A549 (cell line): Measurements from ENCODE around the gene PSG7. TPM values are rescaled to one million over a fixed set of nuclear protein-coding genes. Genes with fewer than 3 reads are reported as not detected.
A peak's percentile ranks its signal among the peaks of the same experiment; 100 is the strongest.
"Not testable (repeated sequence)": the region's sequence is repeated elsewhere in the genome, so short reads cannot be mapped to it uniquely, and the experiment has no call there.

ENCODE experiments used
- ATAC-seq, 2 experiments: fragments of 200-7000 bp in 1 of 2; fragments of >200 bp in 1 of 2; cut with Nextera tagmentation in 1 of 2; cut with Tn5 transposase in 1 of 2; 3 replicates each; pipeline versions ENCODE4 v1.8.0 to v1.9.1; 2018 to 2020; ENCODE audit warnings: mild to moderate bottlenecking in 1 of 2, moderate library complexity in 1 of 2
- CTCF ChIA-PET: fragments of 300-600 bp; sonication (Branson Sonifier 250); formaldehyde crosslinking; extraction: SDS; loops from one replicate; lab custom pipeline; 2021; ENCODE audit warnings: antibody characterized with exemption, inconsistent platforms; lab: Yijun Ruan, JAX
- POLR2A ChIA-PET: fragments of 350-600 bp; formaldehyde crosslinking; extraction: SDS; loops from one replicate; lab custom pipeline; 2021; ENCODE audit warnings: antibody characterized with exemption, inconsistent platforms; lab: Yijun Ruan, JAX
- DNase-seq, 2 experiments: peaks; one replicate each; pipeline versions ENCODE4 v3.0.0 to v3.0.0-alpha.2; 2011 to 2016; ENCODE audit warnings: low read depth in 1 of 2, low spot score in 1 of 2
- FAIRE-seq: peaks from 2 replicates; lab custom pipeline; 2011; peaks lifted over from hg19 to GRCh38; lab: Jason Lieb, UNC
- H3K27ac ChIP-seq, 2 experiments: fragments of >200 bp; sonication (Bioruptor Twin); formaldehyde crosslinking; 3 replicates each; pipeline ENCODE4 v1.5.1; 2016 to 2017
- H3K4me1 ChIP-seq: fragments of >200 bp; sonication (Bioruptor Twin); formaldehyde crosslinking; 3 replicates; pipeline ENCODE4 v1.6.1; 2016
- H3K4me2 ChIP-seq: fragments of >200 bp; sonication (Bioruptor Twin); formaldehyde crosslinking; 3 replicates; pipeline ENCODE4 v1.6.1; 2016
- H3K4me3 ChIP-seq: fragments of >200 bp; sonication (Bioruptor Twin); formaldehyde crosslinking; 3 replicates; pipeline ENCODE4 v1.5.1; 2016
- H3K9me3 ChIP-seq: fragments of >200 bp; sonication (Bioruptor Twin); formaldehyde crosslinking; 3 replicates; pipeline ENCODE4 v1.6.1; 2016
- JUNB ChIP-seq: fragments of >200 bp; sonication (Bioruptor Twin); formaldehyde crosslinking; IDR thresholded peaks from 2 replicates; pipeline ENCODE4 v1.6.1; 2016
- ZNF302 ChIP-seq: fragments of 250-450 bp; sonication (Bioruptor Pico); IDR thresholded peaks from 2 replicates; pipeline ENCODE4 v1.9.0; 2021; ENCODE audit warnings: inconsistent platforms, mild to moderate bottlenecking, moderate library complexity
- WGBS: methylation state at CpG from one replicate; pipeline ENCODE4 v1.1.6; 2017; ENCODE audit errors: missing lambda C conversion rate; 5-methylcytosine and 5-hydroxymethylcytosine counted together
- polyA plus RNA-seq, 4 experiments: library from polyadenylated mRNA; depleted of rRNA in 3 of 4; stranded (reverse); fragments of >200 nt; fragmentation: RNase III in 1 of 4; extraction: RNeasy Plus Mini Kit Qiagen cat#74134 plus additional on column Dnase treatment in 1 of 4; gene quantifications; 2 replicates in 3 of 4; 3 replicates in 1 of 4; pipeline ENCODE4 v1.2.3, GENCODE V29; 2011 to 2017

PSG7 gene
- polyA plus RNA-seq, 2 of the 4 experiments (the other 2 are of a cell fraction): not detected

GRCh38 chr19:42916931-42917330 is 20.1 kb downstream of the PSG7 start:
- H3K4me2 ChIP-seq, H3K4me3 ChIP-seq, POLR2A ChIA-PET, H3K9me3 ChIP-seq, DNase-seq, ATAC-seq, H3K27ac ChIP-seq, FAIRE-seq, H3K4me1 ChIP-seq, CTCF ChIA-PET: not testable (repeated sequence)
- WGBS: 68% methylated on average over 1 of the region's 1 CpG

- WGBS: 86% methylated on average over 5 of the region's 5 CpGs
- ATAC-seq, H3K4me3 ChIP-seq, FAIRE-seq, DNase-seq, H3K4me2 ChIP-seq, H3K27ac ChIP-seq, H3K9me3 ChIP-seq, H3K4me1 ChIP-seq, POLR2A ChIA-PET: not testable (repeated sequence)
- CTCF ChIA-PET: interaction anchor here (1.5 kb wide), 1 partner anchor 10 kb away, joined by 4 read pairs; no protein-coding TSS in a partner anchor
These were observed 23.5 kb downstream of the PSG7 start for GRCh38 chr19:42913516-42913915.

- H3K27ac ChIP-seq, H3K9me3 ChIP-seq, H3K4me2 ChIP-seq, FAIRE-seq, ATAC-seq, H3K4me1 ChIP-seq, DNase-seq, POLR2A ChIA-PET, H3K4me3 ChIP-seq: not testable (repeated sequence)
- 87% methylated on average over 4 of the region's 4 CpGs for whole genome bisulfite sequencing
- CTCF ChIA-PET: interaction anchor here (1.5 kb wide), 1 partner anchor 10 kb away, joined by 4 read pairs; no protein-coding TSS in a partner anchor
These were observed 24.1 kb downstream of the PSG7 start for GRCh38 chr19:42912941-42913340.

DNA sequence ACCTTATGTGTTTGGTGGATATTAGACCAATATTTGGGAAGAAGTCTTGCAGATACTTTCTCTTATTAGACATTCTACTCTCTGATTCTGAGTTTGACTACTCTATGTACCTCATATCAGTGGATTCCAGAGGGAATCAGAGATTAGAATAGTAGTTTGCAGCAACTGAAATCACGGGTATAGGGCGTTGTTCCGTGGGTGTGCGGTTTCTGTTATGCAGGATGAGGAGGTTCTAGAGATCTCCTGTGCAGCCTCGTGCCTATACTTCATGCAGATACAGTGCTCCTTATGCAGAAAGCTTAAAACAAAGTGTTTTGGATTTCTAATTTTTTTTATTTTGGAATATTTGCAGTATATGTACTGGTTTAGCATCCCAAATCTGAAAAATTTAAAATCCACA is 25.3 kb downstream of the PSG7 start:
- H3K4me3 ChIP-seq, H3K27ac ChIP-seq, H3K4me2 ChIP-seq, POLR2A ChIA-PET, ATAC-seq, DNase-seq, CTCF ChIA-PET, H3K9me3 ChIP-seq, H3K4me1 ChIP-seq: not testable (repeated sequence)
- 76% methylated on average over 5 of the region's 5 CpGs for WGBS
- peak; percentile 72 for FAIRE-seq

DNA sequence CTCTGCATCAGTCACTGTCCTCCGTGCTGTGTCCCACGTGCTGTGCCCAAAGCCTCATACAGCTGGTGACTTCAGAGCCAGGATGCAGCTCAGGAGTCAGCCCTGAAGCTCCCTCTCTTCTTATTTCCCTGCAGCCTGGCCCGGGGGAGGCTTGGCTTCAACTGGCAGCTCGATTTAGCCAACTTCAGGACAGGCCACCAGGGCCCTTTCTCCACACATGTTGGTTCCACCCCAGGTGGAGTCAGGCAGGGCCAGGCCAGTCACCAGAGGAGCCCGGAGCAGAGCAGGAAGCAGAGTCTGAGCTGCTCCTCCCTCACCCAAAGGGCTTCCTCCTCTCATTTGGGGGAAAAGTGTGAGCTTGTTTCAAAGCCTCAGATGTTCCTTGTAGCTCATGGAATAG is 30.8 kb downstream of the PSG7 start:
- peak overlapping the region in 1 of 2 experiments; percentile 39; a peak in 2 of 6 replicates for H3K27ac ChIP-seq
- DNase-seq, FAIRE-seq, H3K4me2 ChIP-seq, H3K4me1 ChIP-seq, H3K4me3 ChIP-seq, ATAC-seq, POLR2A ChIA-PET: not testable (repeated sequence)
- CTCF ChIA-PET: interaction anchor here (1.4 to 1.8 kb wide), 2 partner anchors 212 to 310 kb away, joined by 3 to 6 read pairs; no protein-coding TSS in a partner anchor
- WGBS: 64% methylated on average over 5 of the region's 5 CpGs
- H3K9me3 ChIP-seq: peaks cover 14% of the 10 kb centered on the region

- 95% methylated on average over 4 of the region's 4 CpGs for WGBS
- Histone ChIP-seq H3K4me1 (peaks cover 36% of the 10 kb centered on the region), H3K27ac (peak overlapping the region; percentile 81 to 85), H3K9me3 (peaks cover 29% of the 10 kb centered on the region)
- POLR2A ChIA-PET, H3K4me2 ChIP-seq, H3K4me3 ChIP-seq, DNase-seq, ATAC-seq: not testable (repeated sequence)
- CTCF ChIA-PET: interaction anchor here (0.8 to 4.1 kb wide), 6 partner anchors 9 to 532 kb away, joined by 3 to 27 read pairs (median 4); no protein-coding TSS in a partner anchor
- peak; percentile 9; the same call in 1 of the 2 replicates for TF ChIP-seq ZNF302 (CRISPR knock-in tag)
- FAIRE-seq: peak; percentile 56
These were observed 36.4 kb downstream of the PSG7 start for GRCh38 chr19:42900561-42900960.

- 31% methylated on average over 12 of the region's 12 CpGs for WGBS
- peaks cover 36% of the 10 kb centered on the region for H3K4me1 ChIP-seq
- TF ChIP-seq JUNB: 0 out of 2 replicates have a peak, but pooled peaks have one; percentile 5
- TF ChIP-seq ZNF302 (CRISPR knock-in tag): peak; percentile 47; the same call in 1 of the 2 replicates
- TF ChIP-seq, all 56 proteins: peak for 2; not testable (repeated sequence) for 54
- POLR2A ChIA-PET, FAIRE-seq, DNase-seq, ATAC-seq, H3K4me3 ChIP-seq: not testable (repeated sequence)
- CTCF ChIA-PET: interaction anchor here (0.6 to 4.1 kb wide), 5 partner anchors 14 to 237 kb away, joined by 3 to 27 read pairs (median 3); no protein-coding TSS in a partner anchor
- Histone ChIP-seq H3K27ac (peak overlapping the region; percentile 81 to 85), H3K4me2 (peak overlapping the region; percentile 53), H3K9me3 (peaks cover 26% of the 10 kb centered on the region)
These were observed 37.3 kb downstream of the PSG7 start for GRCh38 chr19:42899674-42900073.
